ENCODE data around the gene RNASE13. TPM values are rescaled to one million over a fixed set of nuclear protein-coding genes. Genes with fewer than 3 reads are reported as not detected.

The RNASE13 gene
- polyA plus RNA-seq, 2 of the 4 experiments (the other 2 are of a cell fraction): not detected

DNA sequence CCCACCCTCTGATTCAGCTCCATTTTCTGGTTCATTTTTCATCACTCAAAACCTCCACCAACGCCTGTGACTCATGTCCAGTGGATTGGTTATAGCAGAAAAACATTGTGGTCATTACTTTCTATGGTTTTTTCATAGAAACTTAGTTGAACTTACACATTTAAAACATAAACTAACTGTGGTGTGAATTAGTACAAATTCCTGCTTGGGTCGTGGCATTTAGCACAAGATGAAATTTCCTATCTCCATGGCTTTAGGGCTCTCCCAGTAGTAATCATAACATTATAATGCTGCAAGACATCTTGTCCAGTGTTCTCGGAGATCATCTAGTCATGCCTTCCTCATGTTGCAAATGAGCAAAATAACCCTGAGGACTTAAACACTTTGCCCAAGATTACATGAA lies 14.7 kb upstream of the RNASE13 start:
- DNase-seq (ENCODE audit: low read depth in 1 of 2, low spot score in 1 of 2): no peak
- H3K9me3 ChIP-seq: no peaks in the 10 kb centered on the region
- POLR2A ChIA-PET: no interaction called here
- no peak overlapping the region for H3K27ac ChIP-seq
- no peak overlapping the region for H3K4me2 ChIP-seq
- no peak overlapping the region for H3K4me3 ChIP-seq
- no peak for TF ChIP-seq PHF8 (IDR thresholded peaks at IDR 0.05; ENCODE audit: borderline replicate concordance, low read depth)
- TF ChIP-seq RAD21 (conservative IDR thresholded peaks at IDR 0.05 in 1 of 2, IDR thresholded peaks at IDR 0.05 in 1 of 2): no peak
- TF ChIP-seq FOSB (CRISPR knock-in tag; IDR thresholded peaks at IDR 0.05): no peak
- TF ChIP-seq CHD4 (IDR thresholded peaks at IDR 0.05; ENCODE audit: borderline replicate concordance): no peak
- TF ChIP-seq HDAC2 (IDR thresholded peaks at IDR 0.05): no peak
- TF ChIP-seq KDM5A (IDR thresholded peaks at IDR 0.05): no peak
- TF ChIP-seq ZC3H11A (IDR thresholded peaks at IDR 0.05): no peak
- TF ChIP-seq RCOR1 (IDR thresholded peaks at IDR 0.05; ENCODE audit: low read depth, low read length): no peak
- TF ChIP-seq EHF (CRISPR knock-in tag; IDR thresholded peaks at IDR 0.05): no peak
- no peak for TF ChIP-seq BHLHE40 (IDR thresholded peaks at IDR 0.05; ENCODE audit: low read depth, low read length)
- TF ChIP-seq HOXA7 (CRISPR knock-in tag; IDR thresholded peaks at IDR 0.05): no peak
- CTCF ChIA-PET: interaction anchor here (1.4 to 6.8 kb wide), 8 partner anchors 8 to 55 kb away, joined by 3 to 44 read pairs (median 13); no protein-coding TSS in a partner anchor
- 36% methylated on average over 3 of the region's 3 CpGs for WGBS (ENCODE audit: missing lambda C conversion rate)
- H3K4me1 ChIP-seq: peaks cover 2% of the 10 kb centered on the region; the same call in 1 of the 3 replicates
- ATAC-seq: no peak
- FAIRE-seq: no peak

DNA sequence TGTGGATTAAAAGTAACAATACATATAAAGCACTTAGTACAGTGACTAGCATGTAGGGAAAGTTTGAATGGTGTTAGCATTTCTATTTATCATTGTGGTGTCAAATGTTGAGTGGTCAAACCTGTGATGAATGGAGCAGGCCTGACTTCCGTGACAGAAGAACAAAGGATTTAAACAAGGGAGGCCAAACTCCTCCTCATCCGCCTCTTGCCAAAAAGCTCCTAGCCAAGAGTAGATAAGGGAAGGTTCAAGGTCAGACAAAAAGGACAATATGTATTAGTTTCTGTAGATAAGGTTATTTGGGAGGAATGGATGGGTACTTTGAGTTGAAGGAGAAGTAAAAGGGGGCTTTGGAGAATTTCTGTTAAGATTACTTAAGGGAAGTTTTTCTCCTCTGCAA lies 14.0 kb upstream of the RNASE13 start:
- Histone ChIP-seq H3K4me1 (no peaks in the 10 kb centered on the region), H3K4me3 (no peak overlapping the region), H3K9me3 (no peaks in the 10 kb centered on the region), H3K4me2 (no peak overlapping the region), H3K27ac (no peak overlapping the region)
- WGBS (ENCODE audit: missing lambda C conversion rate): 80% methylated on average over 2 of the region's 2 CpGs
- FAIRE-seq (no peak), DNase-seq (ENCODE audit: low read depth in 1 of 2, low spot score in 1 of 2) (no peak), ATAC-seq (no peak)
- CTCF ChIA-PET: interaction anchor here (1.0 to 6.8 kb wide), 10 partner anchors 9 to 352 kb away, joined by 3 to 44 read pairs (median 10); partner anchors contain the start of genes ARHGEF40 and RNASE8
- TF ChIP-seq CBX8 (IDR thresholded peaks at IDR 0.05) (no peak), JUNB (IDR thresholded peaks at IDR 0.05) (no peak), TFCP2L1 (CRISPR knock-in tag; IDR thresholded peaks at IDR 0.05) (no peak), EHF (CRISPR knock-in tag; IDR thresholded peaks at IDR 0.05) (no peak), HEYL (CRISPR knock-in tag; IDR thresholded peaks at IDR 0.05) (no peak), RARB (CRISPR knock-in tag; IDR thresholded peaks at IDR 0.05) (no peak), ZSCAN20 (CRISPR knock-in tag; IDR thresholded peaks at IDR 0.05) (no peak), ZC3H11A (IDR thresholded peaks at IDR 0.05) (no peak), KDM1A (IDR thresholded peaks at IDR 0.05; ENCODE audit: low read depth) (no peak), HOXB13 (CRISPR knock-in tag; IDR thresholded peaks at IDR 0.05; ENCODE audit: low read depth) (no peak), ESRRA (IDR thresholded peaks at IDR 0.05; ENCODE audit: borderline replicate concordance, low read length) (no peak), SMC3 (IDR thresholded peaks at IDR 0.05) (no peak), HDAC2 (IDR thresholded peaks at IDR 0.05) (no peak), ZNF302 (CRISPR knock-in tag; IDR thresholded peaks at IDR 0.05) (no peak)
- TF ChIP-seq, protein P1, sequence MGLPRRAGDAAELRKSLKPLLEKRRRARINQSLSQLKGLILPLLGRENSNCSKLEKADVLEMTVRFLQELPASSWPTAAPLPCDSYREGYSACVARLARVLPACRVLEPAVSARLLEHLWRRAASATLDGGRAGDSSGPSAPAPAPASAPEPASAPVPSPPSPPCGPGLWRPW (IDR thresholded peaks at IDR 0.05): no peak
- TF ChIP-seq, protein P2, sequence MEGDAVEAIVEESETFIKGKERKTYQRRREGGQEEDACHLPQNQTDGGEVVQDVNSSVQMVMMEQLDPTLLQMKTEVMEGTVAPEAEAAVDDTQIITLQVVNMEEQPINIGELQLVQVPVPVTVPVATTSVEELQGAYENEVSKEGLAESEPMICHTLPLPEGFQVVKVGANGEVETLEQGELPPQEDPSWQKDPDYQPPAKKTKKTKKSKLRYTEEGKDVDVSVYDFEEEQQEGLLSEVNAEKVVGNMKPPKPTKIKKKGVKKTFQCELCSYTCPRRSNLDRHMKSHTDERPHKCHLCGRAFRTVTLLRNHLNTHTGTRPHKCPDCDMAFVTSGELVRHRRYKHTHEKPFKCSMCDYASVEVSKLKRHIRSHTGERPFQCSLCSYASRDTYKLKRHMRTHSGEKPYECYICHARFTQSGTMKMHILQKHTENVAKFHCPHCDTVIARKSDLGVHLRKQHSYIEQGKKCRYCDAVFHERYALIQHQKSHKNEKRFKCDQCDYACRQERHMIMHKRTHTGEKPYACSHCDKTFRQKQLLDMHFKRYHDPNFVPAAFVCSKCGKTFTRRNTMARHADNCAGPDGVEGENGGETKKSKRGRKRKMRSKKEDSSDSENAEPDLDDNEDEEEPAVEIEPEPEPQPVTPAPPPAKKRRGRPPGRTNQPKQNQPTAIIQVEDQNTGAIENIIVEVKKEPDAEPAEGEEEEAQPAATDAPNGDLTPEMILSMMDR (IDR thresholded peaks at IDR 0.05): no peak
- TF ChIP-seq, protein P3, sequence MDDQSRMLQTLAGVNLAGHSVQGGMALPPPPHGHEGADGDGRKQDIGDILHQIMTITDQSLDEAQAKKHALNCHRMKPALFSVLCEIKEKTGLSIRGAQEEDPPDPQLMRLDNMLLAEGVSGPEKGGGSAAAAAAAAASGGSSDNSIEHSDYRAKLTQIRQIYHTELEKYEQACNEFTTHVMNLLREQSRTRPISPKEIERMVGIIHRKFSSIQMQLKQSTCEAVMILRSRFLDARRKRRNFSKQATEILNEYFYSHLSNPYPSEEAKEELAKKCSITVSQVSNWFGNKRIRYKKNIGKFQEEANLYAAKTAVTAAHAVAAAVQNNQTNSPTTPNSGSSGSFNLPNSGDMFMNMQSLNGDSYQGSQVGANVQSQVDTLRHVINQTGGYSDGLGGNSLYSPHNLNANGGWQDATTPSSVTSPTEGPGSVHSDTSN (IDR thresholded peaks at IDR 0.05): no peak
- TF ChIP-seq, protein P4, sequence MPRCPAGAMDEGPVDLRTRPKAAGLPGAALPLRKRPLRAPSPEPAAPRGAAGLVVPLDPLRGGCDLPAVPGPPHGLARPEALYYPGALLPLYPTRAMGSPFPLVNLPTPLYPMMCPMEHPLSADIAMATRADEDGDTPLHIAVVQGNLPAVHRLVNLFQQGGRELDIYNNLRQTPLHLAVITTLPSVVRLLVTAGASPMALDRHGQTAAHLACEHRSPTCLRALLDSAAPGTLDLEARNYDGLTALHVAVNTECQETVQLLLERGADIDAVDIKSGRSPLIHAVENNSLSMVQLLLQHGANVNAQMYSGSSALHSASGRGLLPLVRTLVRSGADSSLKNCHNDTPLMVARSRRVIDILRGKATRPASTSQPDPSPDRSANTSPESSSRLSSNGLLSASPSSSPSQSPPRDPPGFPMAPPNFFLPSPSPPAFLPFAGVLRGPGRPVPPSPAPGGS (IDR thresholded peaks at IDR 0.05): no peak
- POLR2A ChIA-PET: no interaction called here

Data from A549 (cell line).